SH-SY5Y (cell line): Measurements from ENCODE around the gene SLC25A48.

Source experiments
- GATA2 ChIP-seq: IDR thresholded peaks from 2 replicates; pipeline ENCODE4 v1.6.1; 2011; ENCODE audit warnings: mild to moderate bottlenecking, low read depth, low read length
- GATA3 ChIP-seq: IDR thresholded peaks from 2 replicates; pipeline ENCODE4 v1.6.1; 2011; ENCODE audit warnings: low read depth, mild to moderate bottlenecking, low read length, moderate library complexity

GRCh38 chr5:135851915-135852845 is 17.7 kb downstream of the SLC25A48 start:
- TF ChIP-seq GATA2: no peak
- no peak for TF ChIP-seq GATA3
